NK-92 (cell line): ENCODE results near the gene APBA2.

ENCODE experiments used
- DNase-seq: peaks from one replicate; lab custom pipeline; 2025; ENCODE audit not compliant: unreplicated experiment; lab: John Stamatoyannopoulos, UW

APBA2 gene

DNA sequence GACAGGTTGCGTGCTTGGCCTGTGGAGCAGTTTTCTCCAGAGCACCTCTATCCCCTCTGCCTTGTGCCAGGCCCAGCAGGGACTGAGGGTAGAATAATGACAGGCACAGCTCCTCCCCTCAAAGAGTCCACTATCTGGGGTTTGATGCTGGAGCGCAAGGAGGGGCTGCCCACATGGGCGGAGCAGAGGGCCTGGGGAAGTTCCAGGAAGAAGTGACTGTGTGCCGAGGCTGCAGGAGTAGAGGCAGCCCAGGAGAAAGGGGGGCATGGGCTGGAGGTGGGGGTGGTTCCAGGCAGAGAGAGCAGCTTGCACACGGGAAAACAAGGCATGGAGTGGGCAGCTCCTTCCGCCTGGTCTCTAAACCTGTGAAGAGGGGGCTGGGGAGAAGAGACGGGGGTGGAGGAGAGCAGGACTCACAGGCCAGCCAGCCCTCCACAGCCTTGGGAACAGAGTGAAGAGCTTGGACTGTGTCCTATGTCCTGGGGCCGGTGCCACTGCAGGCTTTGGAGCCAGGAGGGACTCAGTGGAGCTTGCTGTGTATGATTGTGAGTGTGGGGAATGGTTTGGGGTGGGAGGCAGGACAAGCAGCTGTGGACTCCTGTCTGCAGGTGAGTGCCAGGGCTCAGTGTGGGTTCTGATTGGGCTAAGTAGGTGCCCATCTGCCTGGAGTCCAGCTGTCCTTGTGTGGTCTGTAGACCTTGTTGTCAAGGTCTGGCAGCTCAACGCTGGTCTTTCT, 48.1 kb downstream of the APBA2 start:
- DNase-seq = no peak

DNA sequence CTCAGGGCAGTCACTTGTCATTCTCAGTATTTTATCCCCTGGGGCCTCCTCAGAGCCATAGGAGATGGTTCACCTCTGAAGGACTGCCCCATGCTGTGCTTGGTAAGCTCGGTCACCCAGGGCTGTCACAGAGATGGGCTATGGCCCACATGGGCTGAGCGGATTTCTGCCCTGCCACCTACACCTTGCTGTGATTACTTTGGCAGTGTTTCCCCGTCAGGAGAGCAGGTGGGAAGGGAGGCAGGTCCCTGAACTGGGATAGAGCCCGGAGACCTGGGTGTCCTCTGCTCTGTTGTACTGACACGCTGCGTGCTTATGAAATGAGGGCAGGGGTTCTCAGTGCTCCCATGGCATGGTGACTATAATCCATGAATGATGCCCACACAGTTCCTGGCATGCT, 48.9 kb downstream of the APBA2 start:
- no peak for DNase-seq

- DNase-seq = no peak
Observed at GRCh38 chr15:28935316-28935715, 49.5 kb downstream of the APBA2 start.

GRCh38 chr15:28936081-28936480, 50.3 kb downstream of the APBA2 start:
- DNase-seq = no peak

GRCh38 chr15:28936481-28936881, 50.7 kb downstream of the APBA2 start:
- no peak for DNase-seq

DNA sequence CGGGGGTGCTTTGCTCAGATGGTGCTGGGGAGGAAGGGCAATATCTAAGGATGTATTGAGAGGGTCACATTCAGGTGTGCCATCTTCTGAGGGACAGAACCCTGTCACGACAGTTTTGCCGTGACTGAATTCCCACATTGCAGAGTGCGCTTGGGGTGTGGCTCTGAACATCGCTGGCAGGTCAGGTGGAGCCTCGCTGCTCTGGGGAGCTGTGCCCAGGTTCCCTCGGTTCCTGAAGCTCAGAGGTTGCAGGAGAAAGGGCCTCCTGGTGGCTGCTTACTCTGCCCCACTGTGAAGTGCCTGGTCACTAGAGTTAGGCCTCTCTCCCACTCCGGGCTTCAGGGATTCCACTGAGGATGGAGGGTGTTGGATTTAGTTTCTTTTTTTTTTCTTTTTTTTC, 51.5 kb downstream of the APBA2 start:
- no peak for DNase-seq

GRCh38 chr15:28942046-28942445, 56.3 kb downstream of the APBA2 start:
- DNase-seq = no peak

DNA sequence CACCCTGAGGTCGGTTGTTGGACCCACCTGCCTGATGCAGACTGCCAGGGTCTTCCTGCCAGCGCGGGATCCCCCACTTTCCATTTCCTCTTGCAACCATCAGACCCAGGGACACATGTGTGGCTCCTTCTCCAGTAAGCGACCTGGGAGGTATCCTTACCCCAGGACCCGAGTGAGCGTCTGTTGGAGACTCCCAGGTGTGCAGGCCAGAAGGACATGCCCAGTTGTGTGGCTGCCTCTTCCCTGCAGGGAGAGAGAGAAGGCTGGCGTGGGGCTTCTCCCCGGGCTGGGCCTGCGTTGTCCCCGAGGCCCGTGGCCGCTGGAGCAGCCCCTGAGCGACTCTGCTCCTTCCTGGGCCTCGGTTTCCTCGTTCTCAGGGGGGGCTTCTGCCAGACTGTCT, 56.8 kb downstream of the APBA2 start:
- DNase-seq = no peak

DNA sequence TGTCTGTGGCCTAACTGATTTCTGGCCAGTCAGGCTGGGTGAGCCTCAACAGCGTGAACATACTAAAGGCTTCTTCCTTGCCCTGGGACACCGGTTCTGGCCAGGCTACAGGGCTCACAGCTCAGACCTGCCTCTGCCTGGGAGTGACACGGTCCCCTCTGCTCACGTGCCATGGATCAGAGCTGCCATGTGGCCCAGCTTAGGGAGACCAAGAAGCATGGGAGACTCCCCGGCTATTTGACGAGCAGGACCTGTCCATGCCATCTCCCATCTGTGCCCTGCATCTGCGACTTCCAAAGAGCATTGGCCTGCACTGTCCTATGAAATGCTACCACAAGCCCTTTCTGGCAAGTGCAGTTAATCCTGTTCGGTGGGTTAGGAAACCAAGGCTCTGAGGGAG, 57.4 kb downstream of the APBA2 start:
- DNase-seq = no peak

GRCh38 chr15:28943611-28944230, 57.9 kb downstream of the APBA2 start:
- DNase-seq = no peak

GRCh38 chr15:28944286-28944685, 58.5 kb downstream of the APBA2 start:
- DNase-seq = no peak

DNA sequence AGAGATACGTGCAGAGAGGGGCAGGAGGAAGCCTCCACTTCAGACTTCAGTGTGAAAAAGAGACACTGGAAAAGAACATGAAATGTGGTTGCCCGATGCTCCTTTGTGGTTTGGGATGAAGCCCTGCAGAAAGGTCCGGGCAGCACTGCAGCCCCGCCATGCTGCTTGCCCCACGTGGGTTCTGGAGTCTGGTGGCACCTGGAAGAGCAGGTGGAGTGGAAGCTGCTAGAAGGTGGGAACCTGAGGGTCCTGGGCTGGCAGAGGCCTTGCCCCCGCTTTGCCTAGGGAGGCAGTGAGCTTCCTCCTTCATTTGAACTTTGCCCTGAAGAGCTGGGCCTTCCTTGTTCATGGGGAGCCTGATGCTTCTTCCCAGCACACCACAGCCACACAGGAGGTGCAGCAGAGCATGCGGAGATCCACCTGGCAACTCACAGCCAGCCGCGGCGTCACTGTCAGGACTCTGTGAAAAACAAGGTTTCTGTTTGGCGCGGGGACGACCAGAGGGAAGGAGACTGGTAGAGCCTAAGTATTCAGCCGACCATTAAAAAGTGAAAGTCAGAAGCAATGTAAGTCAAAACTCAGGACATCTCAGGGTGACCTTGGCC, 59.0 kb downstream of the APBA2 start:
- DNase-seq = no peak

- DNase-seq = no peak
Observed at GRCh38 chr15:28945626-28946230, 60.0 kb downstream of the APBA2 start.

DNA sequence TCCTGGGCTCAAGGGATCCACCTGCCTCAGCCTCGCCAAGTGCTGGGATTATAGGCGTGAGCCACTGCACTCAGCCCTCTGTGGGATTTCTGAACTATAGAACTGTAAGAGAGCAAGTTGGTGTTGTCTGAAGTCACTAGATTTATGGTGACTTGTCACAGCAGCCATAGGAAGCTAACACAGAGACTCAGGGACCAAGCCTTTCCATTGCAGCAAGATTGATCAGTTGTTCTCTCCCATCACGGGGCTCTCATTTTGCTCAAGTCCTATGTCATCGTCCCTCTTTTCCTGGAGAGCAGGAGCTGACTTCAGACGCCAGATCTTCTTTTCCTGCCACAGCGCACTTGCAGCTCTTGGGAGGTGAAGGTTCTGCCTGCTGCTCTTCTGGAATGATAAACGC, 61.0 kb downstream of the APBA2 start:
- no peak for DNase-seq

GRCh38 chr15:28947221-28947674, 61.5 kb downstream of the APBA2 start:
- DNase-seq = no peak

DNA sequence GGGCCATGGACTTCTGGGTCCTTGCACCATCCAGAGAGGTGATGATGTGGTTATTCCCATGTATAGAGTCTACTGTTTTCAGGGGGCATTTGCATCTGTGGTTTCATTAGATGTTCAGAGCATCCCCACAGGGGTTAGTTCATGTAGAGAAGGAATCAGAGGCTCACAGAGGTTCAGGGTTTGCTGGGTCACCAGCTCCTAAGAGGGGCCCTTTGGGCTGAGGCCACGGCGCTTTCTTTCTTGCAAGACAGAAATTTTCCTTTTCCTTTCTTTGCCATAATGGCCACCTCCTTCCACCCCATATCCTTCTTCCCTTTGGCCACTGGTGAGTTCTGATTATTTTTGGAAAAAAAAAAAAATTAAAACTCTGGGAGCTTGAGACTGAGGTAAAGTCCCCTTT, 62.3 kb downstream of the APBA2 start:
- DNase-seq = no peak

DNA sequence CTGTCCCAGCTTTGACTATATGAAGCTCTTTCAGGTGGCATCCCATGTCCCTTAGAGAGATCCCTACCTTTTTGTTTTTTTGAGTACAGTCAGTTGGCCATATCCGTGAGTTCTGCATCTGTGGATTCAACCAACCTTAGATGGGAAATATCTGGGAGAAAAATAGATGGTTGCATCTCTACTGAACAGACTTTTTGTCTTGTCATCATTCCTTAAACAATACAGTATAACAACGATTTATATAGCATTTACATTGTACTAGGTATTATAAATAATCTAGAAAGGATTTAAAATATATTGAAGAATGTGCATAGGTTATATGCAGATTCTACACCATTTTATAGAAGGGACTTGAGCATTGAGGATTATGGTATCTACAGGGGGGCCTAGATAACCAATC, 65.1 kb downstream of the APBA2 start:
- no peak for DNase-seq

- DNase-seq = no peak
Observed at GRCh38 chr15:28952666-28953491, 67.1 kb downstream of the APBA2 start.

- DNase-seq = no peak
Observed at GRCh38 chr15:28953573-28954195, 67.9 kb downstream of the APBA2 start.

- no peak for DNase-seq
Observed at GRCh38 chr15:28954466-28955159, 68.8 kb downstream of the APBA2 start.
